ENCODE results near the gene CAPN7.

CAPN7 gene

GRCh38 chr3:15291589-15292541, 85.8 kb downstream of the CAPN7 start:
- Histone ChIP-seq H3K27ac (ENCODE audit: low read depth, low read length) (no peak overlapping the region), H3K4me2 (ENCODE audit: low read length) (no peak overlapping the region), H3K9ac (ENCODE audit: low read length) (no peak overlapping the region), H3K36me3 (ENCODE audit: control insufficient read depth, insufficient read depth, low read length) (no peaks in the 10 kb centered on the region), H3K4me3 (ENCODE audit: low read length) (no peak overlapping the region), H3K4ac (ENCODE audit: low read depth, low read length) (no peak overlapping the region), H3K23ac (ENCODE audit: low read length) (no peak overlapping the region), H4K8ac (ENCODE audit: low read depth, low read length) (no peak overlapping the region), H2BK5ac (ENCODE audit: low read length) (no peak overlapping the region), H3K79me1 (ENCODE audit: low read length) (no peaks in the 10 kb centered on the region), H3K56ac (ENCODE audit: low read length) (no peak overlapping the region), H2AK5ac (ENCODE audit: low read length) (no peak overlapping the region), H2BK120ac (ENCODE audit: low read depth, low read length) (no peak overlapping the region), H3K27me3 (ENCODE audit: insufficient read depth, low read length, poor library complexity) (no peaks in the 10 kb centered on the region), H4K5ac (ENCODE audit: low read length) (no peak overlapping the region), H3K79me2 (ENCODE audit: control insufficient read depth, insufficient read depth, low read length) (no peaks in the 10 kb centered on the region), H2BK15ac (replicated peaks; ENCODE audit: low read depth) (no peak overlapping the region), H3K18ac (ENCODE audit: low read length) (no peak overlapping the region), H3K4me1 (ENCODE audit: control insufficient read depth, low read depth, low read length) (no peaks in the 10 kb centered on the region)
- WGBS (ENCODE audit: extremely low coverage, insufficient coverage, low lambda C conversion rate) = no CpG with 5 or more reads among the region's 6 CpGs
- no peak for DNase-seq

GRCh38 chr3:15292765-15293522, 86.9 kb downstream of the CAPN7 start:
- H3K4me3 ChIP-seq (ENCODE audit: low read length) = no peak overlapping the region
- no peaks in the 10 kb centered on the region for H3K4me1 ChIP-seq (ENCODE audit: control insufficient read depth, low read depth, low read length)
- H3K9ac ChIP-seq (ENCODE audit: low read length) = no peak overlapping the region
- H3K18ac ChIP-seq (ENCODE audit: low read length) = no peak overlapping the region
- no peak overlapping the region for H2AK5ac ChIP-seq (ENCODE audit: low read length)
- H3K79me1 ChIP-seq (ENCODE audit: low read length) = no peaks in the 10 kb centered on the region
- H3K79me2 ChIP-seq (ENCODE audit: control insufficient read depth, insufficient read depth, low read length) = no peaks in the 10 kb centered on the region
- WGBS (ENCODE audit: extremely low coverage, insufficient coverage, low lambda C conversion rate) = no CpG with 5 or more reads among the region's 13 CpGs
- H2BK15ac ChIP-seq (replicated peaks; ENCODE audit: low read depth) = no peak overlapping the region
- H3K56ac ChIP-seq (ENCODE audit: low read length) = no peak overlapping the region
- no peak for DNase-seq
- no peak overlapping the region for H3K4me2 ChIP-seq (ENCODE audit: low read length)
- no peak overlapping the region for H4K5ac ChIP-seq (ENCODE audit: low read length)
- H3K23ac ChIP-seq (ENCODE audit: low read length) = no peak overlapping the region
- H3K27me3 ChIP-seq (ENCODE audit: insufficient read depth, low read length, poor library complexity) = no peaks in the 10 kb centered on the region
- no peak overlapping the region for H2BK120ac ChIP-seq (ENCODE audit: low read depth, low read length)
- H2BK5ac ChIP-seq (ENCODE audit: low read length) = no peak overlapping the region
- H3K27ac ChIP-seq (ENCODE audit: low read depth, low read length) = no peak overlapping the region
- H3K36me3 ChIP-seq (ENCODE audit: control insufficient read depth, insufficient read depth, low read length) = no peaks in the 10 kb centered on the region
- H3K4ac ChIP-seq (ENCODE audit: low read depth, low read length) = no peak overlapping the region
- no peak overlapping the region for H4K8ac ChIP-seq (ENCODE audit: low read depth, low read length)

- H3K27ac ChIP-seq (ENCODE audit: low read depth, low read length) = no peak overlapping the region
- no peaks in the 10 kb centered on the region for H3K79me1 ChIP-seq (ENCODE audit: low read length)
- no peak overlapping the region for H3K4me3 ChIP-seq (ENCODE audit: low read length)
- no peak overlapping the region for H2BK120ac ChIP-seq (ENCODE audit: low read depth, low read length)
- H4K8ac ChIP-seq (ENCODE audit: low read depth, low read length) = no peak overlapping the region
- no peak overlapping the region for H3K9ac ChIP-seq (ENCODE audit: low read length)
- no peak overlapping the region for H4K5ac ChIP-seq (ENCODE audit: low read length)
- DNase-seq = no peak
- no peak overlapping the region for H2BK15ac ChIP-seq (replicated peaks; ENCODE audit: low read depth)
- no CpG with 5 or more reads among the region's 5 CpGs for WGBS (ENCODE audit: extremely low coverage, insufficient coverage, low lambda C conversion rate)
- no peak overlapping the region for H2AK5ac ChIP-seq (ENCODE audit: low read length)
- H3K27me3 ChIP-seq (ENCODE audit: insufficient read depth, low read length, poor library complexity) = no peaks in the 10 kb centered on the region
- H3K18ac ChIP-seq (ENCODE audit: low read length) = no peak overlapping the region
- H3K23ac ChIP-seq (ENCODE audit: low read length) = no peak overlapping the region
- H3K56ac ChIP-seq (ENCODE audit: low read length) = no peak overlapping the region
- H3K4me2 ChIP-seq (ENCODE audit: low read length) = no peak overlapping the region
- no peaks in the 10 kb centered on the region for H3K79me2 ChIP-seq (ENCODE audit: control insufficient read depth, insufficient read depth, low read length)
- H3K4me1 ChIP-seq (ENCODE audit: control insufficient read depth, low read depth, low read length) = no peaks in the 10 kb centered on the region
- H3K36me3 ChIP-seq (ENCODE audit: control insufficient read depth, insufficient read depth, low read length) = no peaks in the 10 kb centered on the region
- no peak overlapping the region for H2BK5ac ChIP-seq (ENCODE audit: low read length)
- no peak overlapping the region for H3K4ac ChIP-seq (ENCODE audit: low read depth, low read length)
Observed at GRCh38 chr3:15294929-15295328, 88.9 kb downstream of the CAPN7 start.

- no CpG with 5 or more reads among the region's 6 CpGs for WGBS (ENCODE audit: extremely low coverage, insufficient coverage, low lambda C conversion rate)
- DNase-seq = no peak
Observed at GRCh38 chr3:15295506-15295905, 89.5 kb downstream of the CAPN7 start.

DNA sequence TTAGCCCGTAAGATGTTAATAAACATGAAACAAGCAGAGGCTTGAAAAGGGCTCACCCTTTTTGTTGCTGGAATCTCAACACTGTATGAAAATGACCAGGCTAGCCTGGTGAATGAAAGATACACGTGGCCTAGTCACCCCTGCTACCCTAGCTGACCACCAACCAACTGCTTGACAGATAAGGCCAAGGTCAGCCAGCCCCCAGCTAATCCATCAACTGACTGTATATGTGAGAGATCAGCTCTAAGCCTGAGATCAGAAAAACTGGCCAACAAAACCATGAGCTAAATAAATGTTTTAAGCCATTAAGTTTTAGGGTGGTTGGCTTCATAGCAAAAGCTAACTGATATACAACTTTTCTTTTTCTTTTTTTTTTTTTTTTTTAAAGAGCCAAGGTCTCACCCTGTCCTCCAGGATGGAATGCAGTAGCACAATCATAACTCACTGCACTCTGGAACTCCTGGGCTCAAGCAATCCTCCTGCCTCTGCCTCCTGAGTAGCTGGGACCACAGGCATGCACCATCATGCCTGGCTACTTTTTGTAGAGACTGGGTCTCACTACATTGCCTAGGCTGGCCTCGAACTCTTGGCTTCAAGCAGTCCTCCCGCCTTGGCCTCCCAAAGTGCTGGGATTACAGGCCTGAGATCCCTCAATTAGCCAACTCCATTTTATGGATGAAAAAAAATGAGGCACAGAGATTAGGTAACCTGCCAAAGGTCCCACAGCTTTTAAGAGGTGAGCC, 91.7 kb downstream of the CAPN7 start:
- no peak overlapping the region for H3K9ac ChIP-seq (ENCODE audit: low read length)
- H3K4me2 ChIP-seq (ENCODE audit: low read length) = no peak overlapping the region
- no peak overlapping the region for H4K5ac ChIP-seq (ENCODE audit: low read length)
- H3K27ac ChIP-seq (ENCODE audit: low read depth, low read length) = no peak overlapping the region
- no peaks in the 10 kb centered on the region for H3K27me3 ChIP-seq (ENCODE audit: insufficient read depth, low read length, poor library complexity)
- no peaks in the 10 kb centered on the region for H3K79me2 ChIP-seq (ENCODE audit: control insufficient read depth, insufficient read depth, low read length)
- no peak overlapping the region for H3K23ac ChIP-seq (ENCODE audit: low read length)
- H3K4me3 ChIP-seq (ENCODE audit: low read length) = no peak overlapping the region
- H3K4me1 ChIP-seq (ENCODE audit: control insufficient read depth, low read depth, low read length) = no peaks in the 10 kb centered on the region
- no peak overlapping the region for H3K56ac ChIP-seq (ENCODE audit: low read length)
- no peaks in the 10 kb centered on the region for H3K79me1 ChIP-seq (ENCODE audit: low read length)
- H2BK120ac ChIP-seq (ENCODE audit: low read depth, low read length) = no peak overlapping the region
- H2AK5ac ChIP-seq (ENCODE audit: low read length) = no peak overlapping the region
- H2BK5ac ChIP-seq (ENCODE audit: low read length) = no peak overlapping the region
- H3K36me3 ChIP-seq (ENCODE audit: control insufficient read depth, insufficient read depth, low read length) = no peaks in the 10 kb centered on the region
- no peak overlapping the region for H4K8ac ChIP-seq (ENCODE audit: low read depth, low read length)
- no peak for DNase-seq
- no CpG with 5 or more reads among the region's 4 CpGs for WGBS (ENCODE audit: extremely low coverage, insufficient coverage, low lambda C conversion rate)
- no peak overlapping the region for H3K18ac ChIP-seq (ENCODE audit: low read length)
- H3K4ac ChIP-seq (ENCODE audit: low read depth, low read length) = no peak overlapping the region
- H2BK15ac ChIP-seq (replicated peaks; ENCODE audit: low read depth) = no peak overlapping the region

More at GRCh38 chr3:15295506-15295905, 89.5 kb downstream of the CAPN7 start:
- no peaks in the 10 kb centered on the region for H3K79me2 ChIP-seq (ENCODE audit: control insufficient read depth, insufficient read depth, low read length)
- H3K56ac ChIP-seq (ENCODE audit: low read length) = no peak overlapping the region
- H3K79me1 ChIP-seq (ENCODE audit: low read length) = no peaks in the 10 kb centered on the region
- H4K5ac ChIP-seq (ENCODE audit: low read length) = no peak overlapping the region
- no peak overlapping the region for H4K8ac ChIP-seq (ENCODE audit: low read depth, low read length)
- no peak overlapping the region for H3K9ac ChIP-seq (ENCODE audit: low read length)
- no peak overlapping the region for H3K27ac ChIP-seq (ENCODE audit: low read depth, low read length)
- H2BK120ac ChIP-seq (ENCODE audit: low read depth, low read length) = no peak overlapping the region
- H3K36me3 ChIP-seq (ENCODE audit: control insufficient read depth, insufficient read depth, low read length) = no peaks in the 10 kb centered on the region
- no peak overlapping the region for H2BK5ac ChIP-seq (ENCODE audit: low read length)
- no peak overlapping the region for H3K4me2 ChIP-seq (ENCODE audit: low read length)
- no peak overlapping the region for H3K4me3 ChIP-seq (ENCODE audit: low read length)
- H3K23ac ChIP-seq (ENCODE audit: low read length) = no peak overlapping the region
- H2AK5ac ChIP-seq (ENCODE audit: low read length) = no peak overlapping the region
- no peaks in the 10 kb centered on the region for H3K27me3 ChIP-seq (ENCODE audit: insufficient read depth, low read length, poor library complexity)
- no peak overlapping the region for H3K4ac ChIP-seq (ENCODE audit: low read depth, low read length)
- no peaks in the 10 kb centered on the region for H3K4me1 ChIP-seq (ENCODE audit: control insufficient read depth, low read depth, low read length)
- no peak overlapping the region for H2BK15ac ChIP-seq (replicated peaks; ENCODE audit: low read depth)
- H3K18ac ChIP-seq (ENCODE audit: low read length) = no peak overlapping the region
